GM19324 (cell line): ENCODE measurements around the gene OBP2A.
"Not testable (repeated sequence)": the region's sequence is repeated elsewhere in the genome, so short reads cannot be mapped to it uniquely, and the experiment has no call there.

Experiments
- ATAC-seq: cut with Tn5 transposase; IDR thresholded peaks from one replicate; pipeline ENCODE4 v1.9.1; 2021; ENCODE audit warnings: mild to moderate bottlenecking, moderate library complexity; ENCODE audit not compliant: unreplicated experiment, low FRiP score

The OBP2A gene

GRCh38 chr9:135526089-135526729 is 19.7 kb upstream of the OBP2A start:
- no peak for ATAC-seq

- ATAC-seq = no peak
These were observed 19.0 kb upstream of the OBP2A start for GRCh38 chr9:135526730-135527571.

GRCh38 chr9:135528842-135529435 is 17.0 kb upstream of the OBP2A start:
- ATAC-seq = not testable (repeated sequence)

- ATAC-seq = no peak
These were observed 15.8 kb upstream of the OBP2A start for GRCh38 chr9:135530146-135530545.

- ATAC-seq = no peak
These were observed 14.8 kb upstream of the OBP2A start for GRCh38 chr9:135531096-135531495.

- no peak for ATAC-seq
These were observed 12.8 kb upstream of the OBP2A start for GRCh38 chr9:135533113-135533512.

GRCh38 chr9:135533674-135534073 is 12.3 kb upstream of the OBP2A start:
- ATAC-seq = no peak

- ATAC-seq = not testable (repeated sequence)
These were observed 11.7 kb upstream of the OBP2A start for GRCh38 chr9:135534192-135534711.

- ATAC-seq = not testable (repeated sequence)
These were observed 11.1 kb upstream of the OBP2A start for GRCh38 chr9:135534826-135535225.

GRCh38 chr9:135535631-135536030 is 10.3 kb upstream of the OBP2A start:
- ATAC-seq = not testable (repeated sequence)

- no peak for ATAC-seq
These were observed 9.7 kb upstream of the OBP2A start for GRCh38 chr9:135536216-135536615.

- not testable (repeated sequence) for ATAC-seq
These were observed 2.5 kb upstream of the OBP2A start for GRCh38 chr9:135543262-135543894.

- no peak for ATAC-seq
These were observed 818 bp upstream of the OBP2A start for GRCh38 chr9:135544981-135545635.

GRCh38 chr9:135546792-135547617 is 1.1 kb downstream of the OBP2A start:
- ATAC-seq = not testable (repeated sequence)

- ATAC-seq = no peak
These were observed 2.1 kb downstream of the OBP2A start for GRCh38 chr9:135547756-135548736.

- ATAC-seq = not testable (repeated sequence)
These were observed 3.8 kb downstream of the OBP2A start for GRCh38 chr9:135549478-135550343.

GRCh38 chr9:135550344-135550918 is 4.5 kb downstream of the OBP2A start:
- no peak for ATAC-seq
